Measurements from ENCODE around the gene CCR6.
"Not testable (repeated sequence)": the region's sequence is repeated elsewhere in the genome, so short reads cannot be mapped to it uniquely, and the experiment has no call there.

Gene CCR6

DNA sequence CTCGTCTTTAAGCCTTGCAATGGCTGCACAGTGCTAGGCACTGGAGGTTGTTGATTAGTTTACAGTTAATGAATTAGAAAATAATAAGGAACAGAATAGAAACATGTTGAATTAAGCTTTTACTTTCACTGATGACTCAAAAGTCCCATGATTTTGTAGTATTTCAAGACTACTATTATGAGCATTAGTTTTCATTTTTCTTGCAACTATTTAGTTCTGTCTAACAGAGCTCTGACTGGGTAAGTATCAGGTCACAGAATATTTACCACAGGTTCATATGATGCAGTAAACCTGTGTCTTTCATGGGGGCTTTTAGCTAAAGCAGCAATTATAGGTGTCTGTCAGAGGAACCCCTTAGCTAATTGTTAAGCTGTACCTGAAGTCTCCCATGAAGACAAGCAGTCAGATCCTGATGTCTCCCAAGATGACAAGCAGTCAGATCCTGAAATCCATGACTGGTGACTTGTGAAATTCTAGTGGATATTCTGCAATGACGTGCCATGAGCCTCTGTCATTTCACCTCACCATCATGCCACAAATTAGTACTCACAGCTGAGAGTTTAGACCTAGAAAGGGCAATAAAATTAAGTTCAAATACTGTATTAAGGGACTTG lies 43.1 kb downstream of the CCR6 start:
- H3K27ac ChIP-seq (ENCODE audit: low read length), result no peak overlapping the region
- no peak overlapping the region for H3K4me3 ChIP-seq (ENCODE audit: low read length)
- no peaks in the 10 kb centered on the region for H3K9me3 ChIP-seq (ENCODE audit: control insufficient read depth, low read depth, low read length)
- no peaks in the 10 kb centered on the region for H3K36me3 ChIP-seq (ENCODE audit: control insufficient read depth, low read depth, low read length)
- peaks cover 37% of the 10 kb centered on the region for H3K4me1 ChIP-seq (ENCODE audit: control insufficient read depth, low read depth, low read length)
- H3K9ac ChIP-seq (ENCODE audit: low read length), result no peak overlapping the region
- H3K27me3 ChIP-seq (ENCODE audit: control insufficient read depth, insufficient read depth, low read length), result no peaks in the 10 kb centered on the region

GRCh38 chr6:167167699-167168098 lies 44.8 kb downstream of the CCR6 start:
- H3K4me3 ChIP-seq (ENCODE audit: low read length); H3K27ac ChIP-seq (ENCODE audit: low read length); H3K9me3 ChIP-seq (ENCODE audit: control insufficient read depth, low read depth, low read length); H3K36me3 ChIP-seq (ENCODE audit: control insufficient read depth, low read depth, low read length); H3K27me3 ChIP-seq (ENCODE audit: control insufficient read depth, insufficient read depth, low read length); H3K9ac ChIP-seq (ENCODE audit: low read length): not testable (repeated sequence)
- peaks cover 30% of the 10 kb centered on the region for H3K4me1 ChIP-seq (ENCODE audit: control insufficient read depth, low read depth, low read length)

- H3K36me3 ChIP-seq (ENCODE audit: control insufficient read depth, low read depth, low read length); H3K4me3 ChIP-seq (ENCODE audit: low read length); H3K27me3 ChIP-seq (ENCODE audit: control insufficient read depth, insufficient read depth, low read length); H3K9ac ChIP-seq (ENCODE audit: low read length); H3K27ac ChIP-seq (ENCODE audit: low read length); H3K9me3 ChIP-seq (ENCODE audit: control insufficient read depth, low read depth, low read length): not testable (repeated sequence)
- H3K4me1 ChIP-seq (ENCODE audit: control insufficient read depth, low read depth, low read length), result peaks cover 24% of the 10 kb centered on the region
Measured at GRCh38 chr6:167168296-167168695, 45.4 kb downstream of the CCR6 start.

DNA sequence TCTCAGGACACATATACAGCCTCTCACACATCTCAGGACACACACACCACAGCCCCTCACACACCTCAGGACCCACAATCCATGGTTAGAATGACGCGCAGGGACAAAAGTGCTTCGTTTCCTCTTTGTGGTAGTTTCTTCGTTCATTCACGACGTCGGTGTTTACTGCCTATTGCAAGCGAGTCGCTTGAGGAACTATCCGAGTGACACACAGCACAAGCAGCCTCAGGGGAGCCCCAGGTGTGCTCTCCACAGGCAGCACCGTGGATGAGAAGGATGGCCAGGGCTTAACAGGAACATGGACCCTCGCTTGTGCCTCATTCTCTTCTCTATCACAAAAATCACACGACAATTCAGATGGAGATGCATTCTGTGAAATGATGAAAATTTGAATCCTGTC lies 47.0 kb downstream of the CCR6 start:
- not testable (repeated sequence) for H3K27ac ChIP-seq (ENCODE audit: low read length); H3K4me1 ChIP-seq (ENCODE audit: control insufficient read depth, low read depth, low read length); H3K27me3 ChIP-seq (ENCODE audit: control insufficient read depth, insufficient read depth, low read length); H3K9me3 ChIP-seq (ENCODE audit: control insufficient read depth, low read depth, low read length); H3K4me3 ChIP-seq (ENCODE audit: low read length); H3K36me3 ChIP-seq (ENCODE audit: control insufficient read depth, low read depth, low read length); H3K9ac ChIP-seq (ENCODE audit: low read length)

GRCh38 chr6:167171300-167171699 lies 48.4 kb downstream of the CCR6 start:
- H3K27ac ChIP-seq (ENCODE audit: low read length); H3K36me3 ChIP-seq (ENCODE audit: control insufficient read depth, low read depth, low read length); H3K9ac ChIP-seq (ENCODE audit: low read length); H3K4me3 ChIP-seq (ENCODE audit: low read length); H3K9me3 ChIP-seq (ENCODE audit: control insufficient read depth, low read depth, low read length); H3K27me3 ChIP-seq (ENCODE audit: control insufficient read depth, insufficient read depth, low read length); H3K4me1 ChIP-seq (ENCODE audit: control insufficient read depth, low read depth, low read length): not testable (repeated sequence)

- H3K9me3 ChIP-seq (ENCODE audit: control insufficient read depth, low read depth, low read length); H3K9ac ChIP-seq (ENCODE audit: low read length); H3K36me3 ChIP-seq (ENCODE audit: control insufficient read depth, low read depth, low read length); H3K4me3 ChIP-seq (ENCODE audit: low read length); H3K27me3 ChIP-seq (ENCODE audit: control insufficient read depth, insufficient read depth, low read length); H3K27ac ChIP-seq (ENCODE audit: low read length); H3K4me1 ChIP-seq (ENCODE audit: control insufficient read depth, low read depth, low read length): not testable (repeated sequence)
Measured at GRCh38 chr6:167172011-167172410, 49.1 kb downstream of the CCR6 start.

DNA sequence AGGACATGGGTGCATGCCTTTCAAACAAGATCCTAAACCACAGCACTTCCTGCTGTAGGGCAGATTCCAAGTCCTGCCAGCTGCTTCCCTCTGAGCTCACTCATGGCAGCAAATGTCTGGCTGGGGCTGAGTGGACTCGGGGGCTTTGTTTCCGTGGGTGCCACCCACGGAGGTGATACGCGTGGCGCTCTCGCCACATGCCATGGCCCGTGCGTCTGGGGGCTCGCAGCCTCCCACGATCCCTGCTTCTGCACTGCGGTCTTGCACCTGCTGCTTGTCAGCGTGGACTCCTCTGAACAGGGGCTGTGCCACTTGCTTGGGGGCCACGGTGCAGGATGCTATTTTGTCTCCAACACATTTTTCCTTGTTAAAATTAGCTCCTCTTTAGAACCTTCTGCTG lies 54.4 kb downstream of the CCR6 start:
- not testable (repeated sequence) for H3K9ac ChIP-seq (ENCODE audit: low read length); H3K36me3 ChIP-seq (ENCODE audit: control insufficient read depth, low read depth, low read length); H3K4me3 ChIP-seq (ENCODE audit: low read length); H3K4me1 ChIP-seq (ENCODE audit: control insufficient read depth, low read depth, low read length); H3K27ac ChIP-seq (ENCODE audit: low read length); H3K9me3 ChIP-seq (ENCODE audit: control insufficient read depth, low read depth, low read length); H3K27me3 ChIP-seq (ENCODE audit: control insufficient read depth, insufficient read depth, low read length)

DNA sequence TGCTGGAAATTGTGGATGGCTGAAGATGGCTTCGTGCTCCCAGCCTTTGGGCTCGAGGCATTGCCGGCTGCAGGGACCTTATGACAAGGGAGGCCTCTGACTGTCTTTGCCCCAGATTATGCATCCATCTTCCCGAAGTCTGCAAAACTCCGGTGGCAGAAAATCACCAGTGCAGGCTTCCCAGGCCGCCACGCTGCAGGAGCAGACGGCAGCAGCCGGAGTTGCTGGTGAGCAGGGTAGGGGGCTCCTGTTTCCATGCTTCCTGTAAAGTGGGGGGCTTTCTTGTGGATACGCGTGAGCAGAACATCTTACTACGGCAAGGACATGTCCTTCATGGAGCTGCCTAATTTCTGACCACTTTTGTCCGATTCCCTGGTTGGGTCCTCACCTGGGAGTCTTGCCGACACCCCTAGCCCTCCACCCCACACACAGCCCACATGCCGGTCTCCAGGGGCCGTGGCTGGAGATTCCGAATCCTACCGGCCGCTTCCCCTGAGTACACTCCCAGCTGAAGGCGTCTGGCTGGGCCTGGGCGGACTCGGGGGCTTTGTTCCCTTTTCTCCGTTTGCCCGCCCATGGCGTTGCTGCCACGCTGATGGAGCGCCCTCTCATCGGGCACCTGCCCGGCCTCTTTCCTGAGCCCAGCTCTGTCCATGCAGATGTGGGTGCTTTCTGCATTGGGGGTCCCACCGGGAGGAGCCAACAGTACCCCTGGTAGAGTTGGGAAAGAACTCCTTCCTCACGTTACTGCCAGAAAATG lies 56.2 kb downstream of the CCR6 start:
- H3K27ac ChIP-seq (ENCODE audit: low read length); H3K27me3 ChIP-seq (ENCODE audit: control insufficient read depth, insufficient read depth, low read length); H3K36me3 ChIP-seq (ENCODE audit: control insufficient read depth, low read depth, low read length); H3K9ac ChIP-seq (ENCODE audit: low read length); H3K9me3 ChIP-seq (ENCODE audit: control insufficient read depth, low read depth, low read length); H3K4me3 ChIP-seq (ENCODE audit: low read length); H3K4me1 ChIP-seq (ENCODE audit: control insufficient read depth, low read depth, low read length): not testable (repeated sequence)

DNA sequence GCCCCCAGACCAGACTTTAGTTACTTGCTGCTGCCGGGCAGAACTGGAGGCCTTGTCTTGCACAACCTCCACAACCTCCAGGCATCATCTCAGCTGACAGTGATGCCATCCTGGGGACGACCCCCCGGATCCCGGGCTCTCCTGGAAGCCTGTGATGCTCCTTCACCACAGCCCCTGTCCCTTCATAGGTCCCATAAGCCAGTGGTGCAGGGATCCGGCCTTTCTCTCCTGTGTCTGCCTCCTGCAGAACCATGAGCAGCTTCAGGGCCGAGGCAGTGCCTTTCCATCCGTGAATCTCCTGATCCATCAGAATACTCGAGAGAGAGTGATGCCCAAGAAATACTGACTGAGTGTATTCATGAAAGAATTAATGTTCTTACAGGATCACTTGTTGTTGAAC lies 57.2 kb downstream of the CCR6 start:
- H3K9me3 ChIP-seq (ENCODE audit: control insufficient read depth, low read depth, low read length); H3K27ac ChIP-seq (ENCODE audit: low read length); H3K27me3 ChIP-seq (ENCODE audit: control insufficient read depth, insufficient read depth, low read length); H3K36me3 ChIP-seq (ENCODE audit: control insufficient read depth, low read depth, low read length); H3K9ac ChIP-seq (ENCODE audit: low read length); H3K4me3 ChIP-seq (ENCODE audit: low read length); H3K4me1 ChIP-seq (ENCODE audit: control insufficient read depth, low read depth, low read length): not testable (repeated sequence)

DNA sequence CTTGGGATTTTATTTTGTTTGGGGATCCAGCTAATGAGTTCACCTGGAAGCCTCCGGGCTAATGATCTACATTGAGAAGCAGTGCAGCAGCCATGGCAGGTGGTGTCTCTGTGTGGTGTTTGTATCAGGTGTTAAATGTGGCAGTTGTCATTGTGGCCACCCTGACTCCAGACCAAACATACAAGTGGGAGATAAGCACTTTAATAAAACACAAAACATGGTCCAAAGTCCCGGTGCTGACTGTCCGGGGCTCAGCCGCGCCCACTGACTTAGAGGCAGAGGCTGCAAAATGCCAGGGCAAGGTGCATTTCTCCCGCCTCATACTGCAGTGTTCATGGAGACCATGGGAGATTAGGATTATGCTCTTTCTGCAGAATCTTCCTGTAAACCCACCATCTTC lies 58.5 kb downstream of the CCR6 start:
- not testable (repeated sequence) for H3K27ac ChIP-seq (ENCODE audit: low read length); H3K27me3 ChIP-seq (ENCODE audit: control insufficient read depth, insufficient read depth, low read length); H3K36me3 ChIP-seq (ENCODE audit: control insufficient read depth, low read depth, low read length); H3K9me3 ChIP-seq (ENCODE audit: control insufficient read depth, low read depth, low read length); H3K9ac ChIP-seq (ENCODE audit: low read length); H3K4me3 ChIP-seq (ENCODE audit: low read length); H3K4me1 ChIP-seq (ENCODE audit: control insufficient read depth, low read depth, low read length)

GRCh38 chr6:167182913-167183314 lies 60.0 kb downstream of the CCR6 start:
- H3K27me3 ChIP-seq (ENCODE audit: control insufficient read depth, insufficient read depth, low read length); H3K36me3 ChIP-seq (ENCODE audit: control insufficient read depth, low read depth, low read length): not testable (repeated sequence)

GRCh38 chr6:167185101-167185500 lies 62.2 kb downstream of the CCR6 start:
- not testable (repeated sequence) for H3K27me3 ChIP-seq (ENCODE audit: control insufficient read depth, insufficient read depth, low read length); H3K4me3 ChIP-seq (ENCODE audit: low read length); H3K36me3 ChIP-seq (ENCODE audit: control insufficient read depth, low read depth, low read length); H3K9ac ChIP-seq (ENCODE audit: low read length); H3K27ac ChIP-seq (ENCODE audit: low read length); H3K4me1 ChIP-seq (ENCODE audit: control insufficient read depth, low read depth, low read length); H3K9me3 ChIP-seq (ENCODE audit: control insufficient read depth, low read depth, low read length)

More at GRCh38 chr6:167182913-167183314, 60.0 kb downstream of the CCR6 start:
- H3K9me3 ChIP-seq (ENCODE audit: control insufficient read depth, low read depth, low read length); H3K27ac ChIP-seq (ENCODE audit: low read length); H3K4me3 ChIP-seq (ENCODE audit: low read length); H3K4me1 ChIP-seq (ENCODE audit: control insufficient read depth, low read depth, low read length); H3K9ac ChIP-seq (ENCODE audit: low read length): not testable (repeated sequence)

Data from iPS-18a (cell line).